K562 (cell line): ENCODE results near the gene COL8A2. TPM values are rescaled to one million over a fixed set of nuclear protein-coding genes. Genes with fewer than 3 reads are reported as not detected.

Experiments used
- CBX2 ChIP-seq: fragments of 200-600 bp; sonication (generic); IDR thresholded peaks from one replicate; pipeline ENCODE4 v1.6.1; 2012; ENCODE audit warnings: mild to moderate bottlenecking, low read length, inconsistent platforms; ENCODE audit not compliant: insufficient read depth, poor library complexity, severe bottlenecking
- ELF4 ChIP-seq: fragments of 450-650 bp; formaldehyde crosslinking; IDR thresholded peaks from 2 replicates; pipeline ENCODE4 v1.4.0; 2022; ENCODE audit warnings: missing genetic modification characterization
- HDAC2 ChIP-seq: fragments of 450-650 bp; IDR thresholded peaks from 2 replicates; pipeline ENCODE4 v1.6.1; 2016; ENCODE audit warnings: mild to moderate bottlenecking
- HDAC8 ChIP-seq: fragments of 450-650 bp; IDR thresholded peaks from 2 replicates; pipeline ENCODE4 v1.6.1; 2016; ENCODE audit warnings: mild to moderate bottlenecking, missing genetic modification characterization, moderate library complexity, missing compliant biosample characterization
- HMG20B ChIP-seq: fragments of 250-450 bp; sonication (Bioruptor Pico); IDR thresholded peaks from 2 replicates; pipeline ENCODE4 v1.5.0; 2021; ENCODE audit warnings: mild to moderate bottlenecking
- HMGN3 ChIP-seq: IDR thresholded peaks from 2 replicates; pipeline ENCODE4 v1.6.1; 2011; ENCODE audit warnings: borderline replicate concordance, low read depth, mild to moderate bottlenecking, mixed read lengths, low read length; ENCODE audit not compliant: insufficient read length; ENCODE audit errors: extremely low read depth
- MED1 ChIP-seq: sonication (generic); formaldehyde crosslinking; IDR thresholded peaks from 2 replicates; pipeline ENCODE4 v1.8.1; 2023; ENCODE audit warnings: missing genetic modification reagents, borderline replicate concordance
- MIER1 ChIP-seq: fragments of 450-650 bp; IDR thresholded peaks from 2 replicates; pipeline ENCODE4 v1.6.1; 2016; ENCODE audit warnings: antibody characterized with exemption, mild to moderate bottlenecking, low read depth
- NRF1 ChIP-seq, 2 experiments: fragments of 450-650 bp; IDR thresholded peaks in 1 of 2; conservative IDR thresholded peaks in 1 of 2; 2 replicates each; pipeline ENCODE4 v1.6.1; 2014; ENCODE audit warnings: mild to moderate bottlenecking in 2 of 2
- POLR2G ChIP-seq: fragments of 200-400 bp; formaldehyde crosslinking; IDR thresholded peaks from 2 replicates; pipeline ENCODE4 v1.6.1; 2017; ENCODE audit warnings: low read depth, mild to moderate bottlenecking, antibody characterized with exemption, low read length, moderate library complexity
- SLC30A9 ChIP-seq: fragments of 250-450 bp; sonication (Bioruptor Pico); IDR thresholded peaks from 2 replicates; pipeline ENCODE4 v1.8.0; 2022; ENCODE audit warnings: mild to moderate bottlenecking, moderate library complexity
- ZBTB1 ChIP-seq: sonication (generic); formaldehyde crosslinking; IDR thresholded peaks from 2 replicates; pipeline ENCODE4 v1.8.1; 2023; ENCODE audit warnings: missing genetic modification reagents, low read depth, mild to moderate bottlenecking, borderline replicate concordance
- ZNF140 ChIP-seq: fragments of 250-450 bp; sonication (Bioruptor Pico); IDR thresholded peaks from 2 replicates; pipeline ENCODE4 v1.8.0; 2021; ENCODE audit warnings: moderate library complexity, mild to moderate bottlenecking, inconsistent platforms
- polyA plus RNA-seq, 8 experiments: library from polyadenylated mRNA; depleted of rRNA in 4 of 8; stranded (reverse) in 5 of 8; unstranded in 3 of 8; fragments of >200 nt; fragmentation: Nextera tagmentation in 2 of 8; fragmentation: Illumina TruSeq in 1 of 8; extraction: Ambion mirVana in 2 of 8; extraction: Trizol in 1 of 8; gene quantifications; 2 replicates each; pipeline versions ENCODE4 v1.2.1 to v1.2.3, GENCODE V29; 2011 to 2014; ENCODE audit warnings: inconsistent platforms in 1 of 8, missing spikeins in 1 of 8
- total RNA-seq, 7 experiments: library from RNA; depleted of rRNA in 6 of 7; stranded (reverse); fragments of >200 nt in 6 of 7; fragmentation: Illumina TruSeq in 2 of 7; extraction: Trizol in 2 of 7; gene quantifications; 2 replicates each; pipeline versions ENCODE4 v1.2.1 to v1.2.3, GENCODE V29; 2011 to 2021; ENCODE audit warnings: low replicate concordance in 1 of 7
- TF ChIP-seq, protein P1 (sequence below): fragments of 450-650 bp; formaldehyde crosslinking; IDR thresholded peaks from 2 replicates; pipeline ENCODE4 v1.4.0; 2020; ENCODE audit warnings: mild to moderate bottlenecking, moderate library complexity
- TF ChIP-seq, protein P2 (sequence below): IDR thresholded peaks from 3 replicates; pipeline ENCODE4 v1.6.1; 2011; ENCODE audit warnings: borderline replicate concordance, mild to moderate bottlenecking; ENCODE audit not compliant: insufficient read length, insufficient read depth
- TF ChIP-seq, protein P3 (sequence below): fragments of 250-450 bp; sonication (Bioruptor Pico); IDR thresholded peaks from 2 replicates; pipeline ENCODE4 v1.5.0; 2021
- TF ChIP-seq, protein P4 (sequence below): IDR thresholded peaks from 2 replicates; pipeline ENCODE4 v1.6.1; 2014; ENCODE audit warnings: antibody characterized with exemption
- TF ChIP-seq, protein P5 (sequence below), 2 experiments: IDR thresholded peaks; 2 replicates each; pipeline ENCODE4 v1.6.1; 2011; ENCODE audit warnings: borderline replicate concordance in 1 of 2, control low read depth in 1 of 2, low read depth in 1 of 2, low read length in 1 of 2, mild to moderate bottlenecking in 1 of 2, mixed read lengths in 1 of 2, moderate library complexity in 1 of 2; ENCODE audit not compliant: insufficient read depth in 1 of 2, insufficient read length in 1 of 2, poor library complexity in 1 of 2, severe bottlenecking in 1 of 2; ENCODE audit errors: extremely low read depth in 1 of 2

The COL8A2 gene
- total and polyA plus RNA-seq, 9 of the 15 experiments (the other 6 are each of a cell fraction or from before 2014, with no cell fraction given) = 0.03 to 0.14 (median 0.04) TPM; not detected in 5

DNA sequence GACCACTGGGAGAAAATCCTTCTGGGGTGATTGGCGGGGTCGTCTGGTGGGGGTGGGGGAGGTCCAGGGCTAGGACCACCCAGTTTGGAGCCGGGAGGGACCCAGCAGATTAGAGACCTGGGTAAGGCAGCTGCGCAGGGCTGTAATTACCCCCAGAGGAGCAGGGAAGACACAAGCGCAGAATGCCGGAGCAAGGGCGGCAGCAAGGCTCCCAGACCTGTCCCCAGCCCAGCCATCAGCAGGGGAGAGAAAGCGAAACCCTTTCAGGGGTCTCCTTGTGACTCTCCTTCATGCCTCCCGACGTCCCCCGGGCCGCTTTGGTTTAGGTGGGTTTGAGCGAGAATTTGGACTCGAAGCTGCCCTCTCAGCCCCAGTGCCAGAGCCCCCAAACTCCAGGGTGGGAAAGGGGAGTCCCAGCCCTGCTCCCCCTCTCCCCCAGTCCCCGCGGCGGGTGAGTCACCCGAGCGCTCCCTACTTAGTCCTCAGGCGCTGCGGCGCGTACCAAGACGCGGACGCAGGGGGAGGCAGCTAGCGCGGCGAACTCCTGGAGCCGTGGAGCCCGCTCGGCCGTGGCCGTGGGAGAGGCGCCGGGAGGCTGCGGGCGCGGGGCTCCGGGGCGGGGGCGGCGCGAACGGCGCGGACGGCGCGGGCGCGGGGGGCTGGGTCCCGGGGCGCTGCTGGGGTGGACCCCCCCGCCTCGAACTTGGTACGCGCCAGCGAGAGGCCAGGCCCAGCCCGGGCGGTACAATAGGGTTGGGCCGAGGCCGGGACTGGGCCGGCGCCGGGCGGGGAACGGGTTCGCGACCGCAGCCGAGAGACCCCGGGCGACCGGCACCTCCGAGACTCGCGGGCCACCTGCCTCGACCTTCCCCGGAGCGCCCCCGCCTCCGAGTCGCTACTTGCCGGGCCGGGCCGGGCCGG is 30.6 kb upstream of the COL8A2 start, which contains the start of gene MAP7D1 (continued):
- TF ChIP-seq MED1 (no peak), MIER1 (no peak), ZBTB1 (CRISPR knock-in tag) (no peak), ZNF140 (CRISPR knock-in tag) (no peak), NRF1 (conservative IDR thresholded peaks at IDR 0.05 in 1 of 2, IDR thresholded peaks at IDR 0.05 in 1 of 2) (peak; percentile 69 to 71), SLC30A9 (no peak), POLR2G (peak; percentile 90), HMG20B (CRISPR knock-in tag) (no peak), ELF4 (CRISPR knock-in tag) (peak; percentile 44; the same call in 1 of the 2 replicates), HMGN3 (no peak), CBX2 (no peak), HDAC2 (peak; percentile 79; the same call in 1 of the 2 replicates), HDAC8 (tag) (0 out of 2 replicates have a peak, but pooled peaks have one; percentile 34)
- TF ChIP-seq, protein P1, sequence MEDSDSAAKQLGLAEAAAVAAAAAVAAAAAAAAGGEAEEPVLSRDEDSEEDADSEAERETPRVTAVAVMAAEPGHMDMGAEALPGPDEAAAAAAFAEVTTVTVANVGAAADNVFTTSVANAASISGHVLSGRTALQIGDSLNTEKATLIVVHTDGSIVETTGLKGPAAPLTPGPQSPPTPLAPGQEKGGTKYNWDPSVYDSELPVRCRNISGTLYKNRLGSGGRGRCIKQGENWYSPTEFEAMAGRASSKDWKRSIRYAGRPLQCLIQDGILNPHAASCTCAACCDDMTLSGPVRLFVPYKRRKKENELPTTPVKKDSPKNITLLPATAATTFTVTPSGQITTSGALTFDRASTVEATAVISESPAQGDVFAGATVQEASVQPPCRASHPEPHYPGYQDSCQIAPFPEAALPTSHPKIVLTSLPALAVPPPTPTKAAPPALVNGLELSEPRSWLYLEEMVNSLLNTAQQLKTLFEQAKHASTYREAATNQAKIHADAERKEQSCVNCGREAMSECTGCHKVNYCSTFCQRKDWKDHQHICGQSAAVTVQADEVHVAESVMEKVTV = peak; percentile 34; the same call in 1 of the 2 replicates
- TF ChIP-seq, protein P2, sequence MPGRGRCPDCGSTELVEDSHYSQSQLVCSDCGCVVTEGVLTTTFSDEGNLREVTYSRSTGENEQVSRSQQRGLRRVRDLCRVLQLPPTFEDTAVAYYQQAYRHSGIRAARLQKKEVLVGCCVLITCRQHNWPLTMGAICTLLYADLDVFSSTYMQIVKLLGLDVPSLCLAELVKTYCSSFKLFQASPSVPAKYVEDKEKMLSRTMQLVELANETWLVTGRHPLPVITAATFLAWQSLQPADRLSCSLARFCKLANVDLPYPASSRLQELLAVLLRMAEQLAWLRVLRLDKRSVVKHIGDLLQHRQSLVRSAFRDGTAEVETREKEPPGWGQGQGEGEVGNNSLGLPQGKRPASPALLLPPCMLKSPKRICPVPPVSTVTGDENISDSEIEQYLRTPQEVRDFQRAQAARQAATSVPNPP = no peak
- TF ChIP-seq, protein P3, sequence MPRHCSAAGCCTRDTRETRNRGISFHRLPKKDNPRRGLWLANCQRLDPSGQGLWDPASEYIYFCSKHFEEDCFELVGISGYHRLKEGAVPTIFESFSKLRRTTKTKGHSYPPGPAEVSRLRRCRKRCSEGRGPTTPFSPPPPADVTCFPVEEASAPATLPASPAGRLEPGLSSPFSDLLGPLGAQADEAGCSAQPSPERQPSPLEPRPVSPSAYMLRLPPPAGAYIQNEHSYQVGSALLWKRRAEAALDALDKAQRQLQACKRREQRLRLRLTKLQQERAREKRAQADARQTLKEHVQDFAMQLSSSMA (CRISPR knock-in tag) = peak; percentile 80; the same call in 1 of the 2 replicates
- TF ChIP-seq, protein P4, sequence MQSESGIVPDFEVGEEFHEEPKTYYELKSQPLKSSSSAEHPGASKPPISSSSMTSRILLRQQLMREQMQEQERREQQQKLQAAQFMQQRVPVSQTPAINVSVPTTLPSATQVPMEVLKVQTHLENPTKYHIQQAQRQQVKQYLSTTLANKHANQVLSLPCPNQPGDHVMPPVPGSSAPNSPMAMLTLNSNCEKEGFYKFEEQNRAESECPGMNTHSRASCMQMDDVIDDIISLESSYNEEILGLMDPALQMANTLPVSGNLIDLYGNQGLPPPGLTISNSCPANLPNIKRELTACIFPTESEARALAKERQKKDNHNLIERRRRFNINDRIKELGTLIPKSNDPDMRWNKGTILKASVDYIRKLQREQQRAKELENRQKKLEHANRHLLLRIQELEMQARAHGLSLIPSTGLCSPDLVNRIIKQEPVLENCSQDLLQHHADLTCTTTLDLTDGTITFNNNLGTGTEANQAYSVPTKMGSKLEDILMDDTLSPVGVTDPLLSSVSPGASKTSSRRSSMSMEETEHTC = no peak
- TF ChIP-seq, protein P5, sequence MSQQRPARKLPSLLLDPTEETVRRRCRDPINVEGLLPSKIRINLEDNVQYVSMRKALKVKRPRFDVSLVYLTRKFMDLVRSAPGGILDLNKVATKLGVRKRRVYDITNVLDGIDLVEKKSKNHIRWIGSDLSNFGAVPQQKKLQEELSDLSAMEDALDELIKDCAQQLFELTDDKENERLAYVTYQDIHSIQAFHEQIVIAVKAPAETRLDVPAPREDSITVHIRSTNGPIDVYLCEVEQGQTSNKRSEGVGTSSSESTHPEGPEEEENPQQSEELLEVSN (IDR thresholded peaks at IDR 0.05; ENCODE audit: borderline replicate concordance in 1 of 2, extremely low read depth in 1 of 2, insufficient read depth in 1 of 2, insufficient read length in 1 of 2, low read depth in 1 of 2, low read length in 1 of 2, poor library complexity in 1 of 2, severe bottlenecking in 1 of 2) = peak in 1 of 2 experiments; percentile 4
